Measurements from ENCODE around the gene CTAGE1. TPM values are rescaled to one million over a fixed set of nuclear protein-coding genes. Genes with fewer than 3 reads are reported as not detected.

The CTAGE1 gene
- total and polyA plus RNA-seq, 2 donors (not counting 1 experiment from before 2014, with no cell fraction given), result not detected

- DNase-seq, result no peak
- Histone ChIP-seq H3K4me3 (ENCODE audit: control extremely low read depth in 1 of 5, extremely low read depth in 1 of 5, insufficient read depth in 1 of 5, low read depth in 2 of 5, low read length in 4 of 5) (no peak overlapping the region), H3K27me3 (replicated peaks in 1 of 4; ENCODE audit: control extremely low read depth in 1 of 4, control insufficient read depth in 3 of 4, insufficient read depth in 4 of 4, low read length in 3 of 4) (no peaks in the 10 kb centered on the region), H3K27ac (ENCODE audit: low read length in 2 of 2) (no peak overlapping the region), H4K20me1 (ENCODE audit: control insufficient read depth, insufficient read depth, low read length, poor library complexity, severe bottlenecking) (no peaks in the 10 kb centered on the region), H3K4me1 (ENCODE audit: control insufficient read depth in 2 of 2, insufficient read depth in 2 of 2, low read length in 2 of 2) (no peaks in the 10 kb centered on the region), H3K79me2 (ENCODE audit: control insufficient read depth, insufficient read depth, low read length) (no peaks in the 10 kb centered on the region), H3K9ac (ENCODE audit: low read length) (no peak overlapping the region), H3K36me3 (replicated peaks in 1 of 2; ENCODE audit: control extremely low read depth in 1 of 2, control insufficient read depth in 1 of 2, extremely low read depth in 1 of 2, insufficient read depth in 2 of 2, low read length in 1 of 2) (no peaks in the 10 kb centered on the region), H2AFZ (ENCODE audit: insufficient read depth, low read depth, low read length, poor library complexity, severe bottlenecking) (no peak overlapping the region), H3K9me3 (ENCODE audit: control extremely low read depth in 1 of 3, control insufficient read depth in 2 of 3, insufficient read depth in 1 of 3, low read length in 2 of 3) (peaks cover 0 to 7% (median 0%) of the 10 kb centered on the region in 3 donors), H3K4me2 (replicated peaks; ENCODE audit: low read depth, low read length, poor library complexity, severe bottlenecking) (no peak overlapping the region)
- CTCF ChIA-PET, result no interaction called here
- Mint-ChIP-seq H3K27ac (no peak overlapping the region), H3K9me3 (ENCODE audit: insufficient read depth) (no peaks in the 10 kb centered on the region), H3K4me3 (no peak overlapping the region), H3K27me3 (peaks cover 5% of the 10 kb centered on the region), H3K4me1 (no peaks in the 10 kb centered on the region)
- POLR2A ChIA-PET, result no interaction called here
- 100% methylated on average over 1 of the region's 2 CpGs for WGBS (ENCODE audit: insufficient coverage)
- TF ChIP-seq, protein P1, sequence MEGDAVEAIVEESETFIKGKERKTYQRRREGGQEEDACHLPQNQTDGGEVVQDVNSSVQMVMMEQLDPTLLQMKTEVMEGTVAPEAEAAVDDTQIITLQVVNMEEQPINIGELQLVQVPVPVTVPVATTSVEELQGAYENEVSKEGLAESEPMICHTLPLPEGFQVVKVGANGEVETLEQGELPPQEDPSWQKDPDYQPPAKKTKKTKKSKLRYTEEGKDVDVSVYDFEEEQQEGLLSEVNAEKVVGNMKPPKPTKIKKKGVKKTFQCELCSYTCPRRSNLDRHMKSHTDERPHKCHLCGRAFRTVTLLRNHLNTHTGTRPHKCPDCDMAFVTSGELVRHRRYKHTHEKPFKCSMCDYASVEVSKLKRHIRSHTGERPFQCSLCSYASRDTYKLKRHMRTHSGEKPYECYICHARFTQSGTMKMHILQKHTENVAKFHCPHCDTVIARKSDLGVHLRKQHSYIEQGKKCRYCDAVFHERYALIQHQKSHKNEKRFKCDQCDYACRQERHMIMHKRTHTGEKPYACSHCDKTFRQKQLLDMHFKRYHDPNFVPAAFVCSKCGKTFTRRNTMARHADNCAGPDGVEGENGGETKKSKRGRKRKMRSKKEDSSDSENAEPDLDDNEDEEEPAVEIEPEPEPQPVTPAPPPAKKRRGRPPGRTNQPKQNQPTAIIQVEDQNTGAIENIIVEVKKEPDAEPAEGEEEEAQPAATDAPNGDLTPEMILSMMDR (IDR thresholded peaks at IDR 0.05), result no peak
- TF ChIP-seq EZH2 (IDR thresholded peaks at IDR 0.05; ENCODE audit: borderline replicate concordance, insufficient read depth, low read depth, low read length, poor library complexity, severe bottlenecking), result no peak
- intact Hi-C loops (cut with micrococcal nuclease), result no loop called here
- ATAC-seq (ENCODE audit: low read depth), result no peak
Measured at GRCh38 chr18:22378672-22379282, 38.9 kb downstream of the CTAGE1 start.

DNA sequence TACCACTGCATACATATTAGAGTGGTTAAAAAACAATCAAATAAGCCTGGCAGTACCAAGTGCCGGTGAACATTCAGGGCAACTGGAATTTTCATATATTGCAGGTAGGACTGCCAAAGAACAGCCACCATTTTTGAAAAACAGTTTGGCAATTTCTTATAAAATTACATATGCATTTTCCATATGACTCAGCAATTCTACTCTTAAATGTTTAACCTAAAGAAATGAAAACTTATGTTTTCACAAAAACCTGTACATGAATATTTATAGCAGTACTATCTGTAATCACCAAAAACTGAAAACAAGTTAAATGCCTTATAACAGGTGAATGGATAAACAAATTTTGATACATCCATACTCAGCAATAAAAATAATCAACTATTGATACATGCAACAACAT lies 39.9 kb downstream of the CTAGE1 start:
- ChIA-PET POLR2A (no interaction called here), CTCF (no interaction called here)
- no peak for DNase-seq
- Histone ChIP-seq H3K9ac (ENCODE audit: low read length) (no peak overlapping the region), H3K79me2 (ENCODE audit: control insufficient read depth, insufficient read depth, low read length) (no peaks in the 10 kb centered on the region), H3K4me2 (replicated peaks; ENCODE audit: low read depth, low read length, poor library complexity, severe bottlenecking) (no peak overlapping the region), H3K27ac (ENCODE audit: low read length in 2 of 2) (no peak overlapping the region), H3K27me3 (replicated peaks in 1 of 4; ENCODE audit: control extremely low read depth in 1 of 4, control insufficient read depth in 3 of 4, insufficient read depth in 4 of 4, low read length in 3 of 4) (no peaks in the 10 kb centered on the region), H3K4me3 (ENCODE audit: control extremely low read depth in 1 of 5, extremely low read depth in 1 of 5, insufficient read depth in 1 of 5, low read depth in 2 of 5, low read length in 4 of 5) (no peak overlapping the region), H3K36me3 (replicated peaks in 1 of 2; ENCODE audit: control extremely low read depth in 1 of 2, control insufficient read depth in 1 of 2, extremely low read depth in 1 of 2, insufficient read depth in 2 of 2, low read length in 1 of 2) (no peaks in the 10 kb centered on the region), H4K20me1 (ENCODE audit: control insufficient read depth, insufficient read depth, low read length, poor library complexity, severe bottlenecking) (no peaks in the 10 kb centered on the region), H2AFZ (ENCODE audit: insufficient read depth, low read depth, low read length, poor library complexity, severe bottlenecking) (no peak overlapping the region), H3K9me3 (ENCODE audit: control extremely low read depth in 1 of 3, control insufficient read depth in 2 of 3, insufficient read depth in 1 of 3, low read length in 2 of 3) (peaks cover 0 to 7% (median 0%) of the 10 kb centered on the region in 3 donors), H3K4me1 (ENCODE audit: control insufficient read depth in 2 of 2, insufficient read depth in 2 of 2, low read length in 2 of 2) (no peaks in the 10 kb centered on the region)
- Mint-ChIP-seq H3K4me1 (no peaks in the 10 kb centered on the region), H3K27ac (no peak overlapping the region), H3K27me3 (peaks cover 5% of the 10 kb centered on the region), H3K9me3 (ENCODE audit: insufficient read depth) (no peaks in the 10 kb centered on the region), H3K4me3 (no peak overlapping the region)
- no CpG with 5 or more reads among the region's 1 CpG for WGBS (ENCODE audit: insufficient coverage)
- no peak for TF ChIP-seq EZH2 (IDR thresholded peaks at IDR 0.05; ENCODE audit: borderline replicate concordance, insufficient read depth, low read depth, low read length, poor library complexity, severe bottlenecking)
- TF ChIP-seq, protein P1 (IDR thresholded peaks at IDR 0.05), result no peak
- no peak for ATAC-seq (ENCODE audit: low read depth)
- intact Hi-C loops (cut with micrococcal nuclease), result no loop called here
